ENCODE data around the gene HECW1.

The HECW1 gene

DNA sequence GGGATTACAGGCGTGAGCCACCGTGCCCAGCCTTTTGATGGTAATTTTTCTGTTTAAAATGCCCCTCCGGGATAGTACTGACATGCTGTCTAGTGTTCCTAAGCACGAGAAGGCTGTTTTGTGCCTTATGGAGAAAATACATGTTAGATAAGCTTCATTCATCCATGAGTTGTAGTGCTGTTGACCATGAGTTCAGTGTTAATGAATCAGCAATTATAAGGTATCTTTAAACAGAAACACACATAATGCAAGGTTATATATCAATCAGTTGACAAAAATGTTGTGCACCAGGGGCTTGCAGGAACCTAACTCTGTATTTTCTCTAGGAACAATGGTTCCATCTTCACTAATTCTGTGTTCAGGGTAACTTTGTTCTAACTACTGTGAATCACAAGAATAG lies 30.8 kb upstream of the HECW1 start:
- Histone ChIP-seq H3K27ac (no peak overlapping the region), H3K36me3 (ENCODE audit: insufficient read depth, low read length) (no peaks in the 10 kb centered on the region), H3K9ac (ENCODE audit: insufficient read length) (no peak overlapping the region), H3K9me3 (ENCODE audit: low read depth, low read length) (no peaks in the 10 kb centered on the region), H3K4me3 (no peak overlapping the region)
- DNase-seq (ENCODE audit: low read depth, low spot score) = no peak
- TF ChIP-seq FOXP2 (optimal IDR thresholded peaks at IDR 0.05; ENCODE audit: control extremely low read depth, extremely low read length, insufficient read depth) (no peak), EZH2 (IDR thresholded peaks at IDR 0.05) (no peak), POLR2AphosphoS5 (IDR thresholded peaks at IDR 0.05; ENCODE audit: borderline replicate concordance, low read depth, low read length) (no peak)

GRCh38 chr7:43083106-43083505 lies 29.3 kb upstream of the HECW1 start:
- DNase-seq (ENCODE audit: low read depth, low spot score) = no peak
- no peaks in the 10 kb centered on the region for H3K36me3 ChIP-seq (ENCODE audit: insufficient read depth, low read length)
- H3K27ac ChIP-seq = no peak overlapping the region
- no peak overlapping the region for H3K9ac ChIP-seq (ENCODE audit: insufficient read length)
- TF ChIP-seq POLR2AphosphoS5 (IDR thresholded peaks at IDR 0.05; ENCODE audit: borderline replicate concordance, low read depth, low read length) (no peak), FOXP2 (optimal IDR thresholded peaks at IDR 0.05; ENCODE audit: control extremely low read depth, extremely low read length, insufficient read depth) (no peak), EZH2 (IDR thresholded peaks at IDR 0.05) (no peak)
- no peaks in the 10 kb centered on the region for H3K9me3 ChIP-seq (ENCODE audit: low read depth, low read length)
- no peak overlapping the region for H3K4me3 ChIP-seq

DNA sequence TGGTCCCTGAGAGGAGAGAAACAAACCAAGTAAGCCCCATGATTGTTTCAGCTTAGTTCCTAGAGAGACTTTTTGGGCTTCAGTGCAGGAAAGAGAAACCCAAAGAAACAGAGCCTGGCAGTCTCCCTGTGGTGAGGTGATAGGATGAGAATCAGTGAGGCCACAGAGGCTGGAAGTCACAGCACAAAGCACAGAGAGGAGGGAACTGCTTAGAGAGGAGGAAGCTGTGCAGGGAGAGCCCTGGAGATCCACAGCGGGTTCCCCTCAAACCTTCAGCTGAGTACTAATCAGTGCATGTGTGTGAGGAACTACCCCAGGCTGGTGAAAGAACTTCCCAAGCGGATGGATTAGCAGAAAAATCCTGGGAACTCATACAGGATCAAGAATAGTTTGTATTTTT lies 27.4 kb upstream of the HECW1 start:
- DNase-seq (ENCODE audit: low read depth, low spot score) = no peak
- Histone ChIP-seq H3K9ac (ENCODE audit: insufficient read length) (no peak overlapping the region), H3K27ac (no peak overlapping the region), H3K9me3 (ENCODE audit: low read depth, low read length) (no peaks in the 10 kb centered on the region), H3K4me3 (no peak overlapping the region), H3K36me3 (ENCODE audit: insufficient read depth, low read length) (no peaks in the 10 kb centered on the region)
- no peak for TF ChIP-seq FOXP2 (optimal IDR thresholded peaks at IDR 0.05; ENCODE audit: control extremely low read depth, extremely low read length, insufficient read depth)
- TF ChIP-seq EZH2 (IDR thresholded peaks at IDR 0.05) = no peak
- no peak for TF ChIP-seq POLR2AphosphoS5 (IDR thresholded peaks at IDR 0.05; ENCODE audit: borderline replicate concordance, low read depth, low read length)

- no peak for DNase-seq (ENCODE audit: low read depth, low spot score)
- TF ChIP-seq EZH2 (IDR thresholded peaks at IDR 0.05) (no peak), POLR2AphosphoS5 (IDR thresholded peaks at IDR 0.05; ENCODE audit: borderline replicate concordance, low read depth, low read length) (no peak), FOXP2 (optimal IDR thresholded peaks at IDR 0.05; ENCODE audit: control extremely low read depth, extremely low read length, insufficient read depth) (no peak)
- Histone ChIP-seq H3K36me3 (ENCODE audit: insufficient read depth, low read length) (no peaks in the 10 kb centered on the region), H3K9ac (ENCODE audit: insufficient read length) (no peak overlapping the region), H3K4me3 (no peak overlapping the region), H3K9me3 (ENCODE audit: low read depth, low read length) (no peaks in the 10 kb centered on the region), H3K27ac (no peak overlapping the region)
Measured at GRCh38 chr7:43085992-43086391, 26.5 kb upstream of the HECW1 start.

- no peak overlapping the region for H3K27ac ChIP-seq
- no peak for DNase-seq (ENCODE audit: low read depth, low spot score)
- no peak overlapping the region for H3K9ac ChIP-seq (ENCODE audit: insufficient read length)
- H3K4me3 ChIP-seq = no peak overlapping the region
- H3K36me3 ChIP-seq (ENCODE audit: insufficient read depth, low read length) = no peaks in the 10 kb centered on the region
- H3K9me3 ChIP-seq (ENCODE audit: low read depth, low read length) = no peaks in the 10 kb centered on the region
- no peak for TF ChIP-seq FOXP2 (optimal IDR thresholded peaks at IDR 0.05; ENCODE audit: control extremely low read depth, extremely low read length, insufficient read depth)
- TF ChIP-seq EZH2 (IDR thresholded peaks at IDR 0.05) = no peak
- no peak for TF ChIP-seq POLR2AphosphoS5 (IDR thresholded peaks at IDR 0.05; ENCODE audit: borderline replicate concordance, low read depth, low read length)
Measured at GRCh38 chr7:43092819-43093218, 19.6 kb upstream of the HECW1 start.

GRCh38 chr7:43096875-43097274 lies 15.6 kb upstream of the HECW1 start:
- Histone ChIP-seq H3K36me3 (ENCODE audit: insufficient read depth, low read length) (no peaks in the 10 kb centered on the region), H3K9me3 (ENCODE audit: low read depth, low read length) (no peaks in the 10 kb centered on the region), H3K9ac (ENCODE audit: insufficient read length) (no peak overlapping the region), H3K4me3 (no peak overlapping the region), H3K27ac (no peak overlapping the region)
- DNase-seq (ENCODE audit: low read depth, low spot score) = no peak
- no peak for TF ChIP-seq FOXP2 (optimal IDR thresholded peaks at IDR 0.05; ENCODE audit: control extremely low read depth, extremely low read length, insufficient read depth)
- TF ChIP-seq EZH2 (IDR thresholded peaks at IDR 0.05) = no peak
- no peak for TF ChIP-seq POLR2AphosphoS5 (IDR thresholded peaks at IDR 0.05; ENCODE audit: borderline replicate concordance, low read depth, low read length)

GRCh38 chr7:43099750-43100149 lies 12.7 kb upstream of the HECW1 start:
- H3K36me3 ChIP-seq (ENCODE audit: insufficient read depth, low read length) = no peaks in the 10 kb centered on the region
- no peak for DNase-seq (ENCODE audit: low read depth, low spot score)
- no peak overlapping the region for H3K27ac ChIP-seq
- TF ChIP-seq FOXP2 (optimal IDR thresholded peaks at IDR 0.05; ENCODE audit: control extremely low read depth, extremely low read length, insufficient read depth) = no peak
- no peak for TF ChIP-seq POLR2AphosphoS5 (IDR thresholded peaks at IDR 0.05; ENCODE audit: borderline replicate concordance, low read depth, low read length)
- TF ChIP-seq EZH2 (IDR thresholded peaks at IDR 0.05) = no peak
- H3K9ac ChIP-seq (ENCODE audit: insufficient read length) = no peak overlapping the region
- no peaks in the 10 kb centered on the region for H3K9me3 ChIP-seq (ENCODE audit: low read depth, low read length)
- H3K4me3 ChIP-seq = no peak overlapping the region

- no peak overlapping the region for H3K4me3 ChIP-seq
- DNase-seq (ENCODE audit: low read depth, low spot score) = no peak
- H3K9me3 ChIP-seq (ENCODE audit: low read depth, low read length) = no peaks in the 10 kb centered on the region
- no peak overlapping the region for H3K27ac ChIP-seq
- H3K36me3 ChIP-seq (ENCODE audit: insufficient read depth, low read length) = no peaks in the 10 kb centered on the region
- H3K9ac ChIP-seq (ENCODE audit: insufficient read length) = no peak overlapping the region
- TF ChIP-seq POLR2AphosphoS5 (IDR thresholded peaks at IDR 0.05; ENCODE audit: borderline replicate concordance, low read depth, low read length) = no peak
- TF ChIP-seq FOXP2 (optimal IDR thresholded peaks at IDR 0.05; ENCODE audit: control extremely low read depth, extremely low read length, insufficient read depth) = no peak
- TF ChIP-seq EZH2 (IDR thresholded peaks at IDR 0.05) = no peak
Measured at GRCh38 chr7:43104874-43105520, 7.5 kb upstream of the HECW1 start.

All from SK-N-MC (cell line).